Stimulated activated CD4-positive, alpha-beta T cell treated with anti-CD3 and anti-CD28 coated beads, Interleukin-2, amount 100 ng/mL, for 48 hours (primary cell): ENCODE measurements around the gene SCOC.
A peak's percentile ranks its signal among the peaks of the same experiment; 100 is the strongest.
"Not testable (repeated sequence)": the region's sequence is repeated elsewhere in the genome, so short reads cannot be mapped to it uniquely, and the experiment has no call there.

Source experiments
- DNase-seq, 2 donors: peaks; one replicate each; pipeline ENCODE4 v3.0.0-alpha.2; 2020

SCOC gene

GRCh38 chr4:140363051-140363450, 10.4 kb upstream of the SCOC start:
- no peak for DNase-seq

GRCh38 chr4:140363558-140363957, 9.9 kb upstream of the SCOC start:
- DNase-seq = no peak

GRCh38 chr4:140367738-140368137, 5.7 kb upstream of the SCOC start:
- no peak for DNase-seq

- DNase-seq = no peak
Measured at GRCh38 chr4:140368686-140369085, 4.8 kb upstream of the SCOC start.

GRCh38 chr4:140372751-140373327, 607 bp upstream of the SCOC start:
- DNase-seq = peak; percentile 8 to 29

GRCh38 chr4:140374130-140374477, 658 bp downstream of the SCOC start:
- no peak for DNase-seq

GRCh38 chr4:140382732-140383131, 9.3 kb downstream of the SCOC start:
- no peak for DNase-seq

- no peak for DNase-seq
Measured at GRCh38 chr4:140388015-140388414, 14.6 kb downstream of the SCOC start.

GRCh38 chr4:140395668-140396067, 22.2 kb downstream of the SCOC start:
- DNase-seq = no peak

- DNase-seq = no peak
Measured at GRCh38 chr4:140400111-140400510, 26.7 kb downstream of the SCOC start.

GRCh38 chr4:140406292-140406691, 32.8 kb downstream of the SCOC start:
- DNase-seq = no peak

- no peak for DNase-seq
Measured at GRCh38 chr4:140408974-140409373, 35.5 kb downstream of the SCOC start.

- not testable (repeated sequence) for DNase-seq
Measured at GRCh38 chr4:140413130-140413969, 39.9 kb downstream of the SCOC start.

GRCh38 chr4:140423106-140423505, 49.7 kb downstream of the SCOC start:
- no peak for DNase-seq

- DNase-seq = peak in 1 of 2 donors; percentile 1
Measured at GRCh38 chr4:140426610-140427105, 53.2 kb downstream of the SCOC start.

GRCh38 chr4:140427106-140427918, 53.9 kb downstream of the SCOC start, which contains the start of gene CLGN:
Gene CLGN (minus strand): TSS chr4:140427648. CDS start chr4:140413078, 14,570 bp downstream.
- DNase-seq = peak; percentile 36 to 41

- DNase-seq = no peak
Measured at GRCh38 chr4:140427919-140428471, 54.5 kb downstream of the SCOC start.
